CD4-positive, alpha-beta T cell treated with Interleukin-17A for 4 hours (primary cell): ENCODE data around the gene STK39.
"Not testable (repeated sequence)": the region's sequence is repeated elsewhere in the genome, so short reads cannot be mapped to it uniquely, and the experiment has no call there.

ENCODE experiments used
- DNase-seq: peaks from one replicate; pipeline ENCODE4 v3.0.0-alpha.2; 2020; ENCODE audit warnings: mixed read lengths

The STK39 gene

DNA sequence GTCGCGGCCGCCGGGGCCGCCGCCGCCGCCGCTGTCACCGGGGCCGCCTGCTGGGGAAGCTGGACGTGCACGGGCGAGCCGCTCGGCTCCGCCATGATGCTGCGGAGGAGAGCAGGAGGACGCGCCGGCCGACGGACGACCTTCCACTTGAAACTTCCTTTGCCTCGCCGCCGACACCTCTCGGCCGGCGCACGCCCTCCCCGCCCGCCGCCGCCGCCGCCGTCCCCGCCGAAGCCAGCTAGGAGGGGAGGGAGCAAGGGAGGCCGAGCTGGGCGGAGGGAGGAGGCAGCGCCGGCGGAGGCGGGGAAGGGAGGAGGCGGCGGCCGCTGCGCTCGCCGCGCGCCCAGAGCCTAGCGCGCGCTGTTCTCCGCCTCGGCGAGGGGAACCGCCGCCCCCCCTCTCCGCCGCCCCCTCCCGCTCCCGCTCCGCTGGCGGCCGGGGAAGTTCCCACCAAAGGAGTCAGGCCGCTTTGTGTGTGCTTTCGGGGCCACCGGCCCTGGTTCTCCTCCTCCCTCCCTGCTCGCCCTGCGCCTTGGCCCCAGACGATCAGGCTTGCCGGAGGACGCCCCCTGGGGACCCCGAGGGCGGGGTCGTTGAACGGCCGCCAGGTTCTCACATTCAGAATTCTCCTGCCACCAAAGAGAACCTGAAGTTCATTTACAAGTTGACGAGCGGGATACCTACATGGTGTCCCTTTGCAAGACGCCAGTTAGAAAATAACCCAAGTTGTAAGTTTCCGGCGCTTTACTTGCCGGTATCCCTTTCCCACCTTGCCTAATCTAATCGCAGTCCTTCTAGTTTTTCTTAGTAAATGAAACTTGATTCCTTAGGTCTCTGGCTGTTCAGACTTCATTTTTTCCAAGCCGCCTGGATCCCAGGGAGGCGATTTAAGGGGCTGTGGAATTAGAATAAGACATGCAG lies at the start of gene STK39:
Gene STK39, minus strand, starts transcription at position 255 of the 921 bp plus-strand sequence. Its CDS starts 160 bp downstream, at position 95.
- DNase-seq: peak; percentile 83

DNA sequence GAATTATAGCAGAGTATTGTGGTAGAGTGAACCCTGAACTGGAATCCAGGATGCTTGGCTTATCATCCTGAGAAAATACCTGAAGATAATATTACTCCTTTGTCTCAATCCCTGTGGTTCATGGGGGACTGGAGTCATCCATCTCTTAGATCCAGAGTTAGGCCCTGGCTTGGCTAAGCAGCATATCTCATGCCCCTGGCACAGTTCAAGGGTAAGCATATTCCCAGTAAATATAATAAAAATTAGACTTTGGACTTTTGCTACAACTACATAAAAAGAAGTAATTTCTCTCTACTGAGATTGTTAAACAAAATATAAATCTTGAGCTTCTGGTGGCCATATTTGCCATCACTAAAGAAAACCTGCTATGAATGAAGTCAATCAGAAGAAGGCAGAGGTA lies 47.7 kb upstream of the STK39 start:
- no peak for DNase-seq

DNA sequence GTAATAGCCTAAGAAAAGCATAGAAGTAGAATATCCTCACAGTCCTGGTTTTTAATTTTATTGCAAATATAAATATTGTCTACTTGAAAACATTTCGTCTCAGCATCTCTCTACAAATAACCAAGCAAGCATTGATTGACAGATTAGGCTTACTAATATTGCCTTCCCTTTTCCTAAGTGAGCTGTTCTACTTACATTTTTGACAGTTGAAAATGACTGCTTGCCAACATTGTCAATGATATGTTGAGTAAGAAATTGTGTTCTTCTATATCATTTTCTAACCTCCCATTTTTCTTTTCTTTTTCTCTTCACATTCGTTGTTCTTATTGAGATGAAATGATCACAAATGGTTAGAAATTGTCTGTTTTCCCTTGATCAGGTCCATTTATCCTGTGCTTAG lies 47.0 kb upstream of the STK39 start:
- no peak for DNase-seq

DNA sequence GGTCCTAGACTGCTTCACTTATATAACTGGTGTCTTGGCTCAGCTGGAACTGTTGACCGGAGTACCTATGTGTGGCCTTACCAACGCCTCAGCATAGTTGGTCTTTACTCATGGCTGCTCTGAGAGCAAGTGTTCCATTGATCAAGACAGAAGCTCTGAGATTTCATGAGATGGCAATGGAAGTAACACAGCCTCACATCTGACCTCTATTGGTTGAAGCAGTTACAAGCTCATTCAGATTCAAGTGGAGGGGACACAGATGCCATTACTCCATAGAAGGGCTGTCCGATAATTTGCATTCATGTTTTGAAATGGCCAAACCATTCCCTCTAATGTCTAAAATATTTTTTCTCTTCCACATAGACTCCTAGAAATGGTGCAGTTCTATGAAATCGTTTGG lies 46.4 kb upstream of the STK39 start:
- no peak for DNase-seq

DNA sequence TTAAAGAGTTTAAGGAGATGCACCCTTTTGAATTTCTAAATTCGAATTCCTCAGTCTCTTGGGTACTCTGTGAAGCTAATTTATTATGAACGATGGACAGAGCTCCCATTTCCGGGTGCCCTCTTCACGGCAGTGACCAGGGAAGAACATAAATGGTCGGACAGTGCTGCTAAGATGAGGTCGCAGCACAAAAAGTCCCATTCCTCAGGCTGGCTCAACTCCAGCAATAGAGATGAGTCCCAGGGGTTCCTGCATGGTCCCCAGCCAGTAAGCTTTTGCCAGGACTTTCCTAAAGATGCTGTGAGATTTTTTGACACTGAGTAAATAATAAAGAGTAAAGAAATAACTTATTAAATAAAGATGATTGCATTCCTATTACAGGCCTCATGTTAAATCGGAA lies 43.0 kb upstream of the STK39 start:
- DNase-seq: no peak

DNA sequence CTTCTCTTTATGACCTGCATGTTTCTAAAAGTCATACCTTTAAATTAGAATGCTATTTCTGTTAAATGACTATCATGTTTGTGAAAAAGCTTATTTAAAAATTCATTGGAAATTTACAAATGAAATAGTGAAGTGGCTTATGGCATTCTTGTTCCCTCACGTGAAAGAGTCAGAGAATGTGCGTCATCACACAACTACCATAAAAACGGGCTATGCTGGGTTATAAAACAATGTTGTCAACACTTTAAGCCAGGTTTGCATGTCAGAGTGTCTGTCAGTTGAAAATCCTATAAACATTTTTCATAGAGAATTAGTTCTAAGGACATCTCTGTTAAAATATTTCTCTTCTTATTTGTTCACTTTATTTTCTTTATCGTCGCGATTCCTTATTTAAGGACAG lies 42.5 kb upstream of the STK39 start:
- no peak for DNase-seq

DNA sequence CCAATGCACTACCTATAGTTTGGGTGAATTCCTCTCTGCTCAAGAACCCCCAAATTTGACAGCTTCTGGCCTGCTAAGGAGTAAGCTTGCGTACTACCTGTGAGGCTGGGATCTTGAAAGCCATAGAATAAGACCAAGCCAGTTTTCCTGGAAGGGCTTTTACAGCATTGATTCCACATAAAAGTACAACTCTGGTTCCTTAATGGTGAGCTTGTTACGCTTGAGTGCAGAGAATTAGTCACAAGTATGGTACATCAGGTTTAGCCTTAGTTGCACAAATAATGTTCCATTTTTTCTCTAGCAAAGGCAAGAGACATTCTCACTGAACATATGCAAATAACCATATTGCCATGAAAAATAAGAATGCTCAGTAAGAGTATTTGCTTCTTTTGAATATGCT lies 39.1 kb upstream of the STK39 start:
- DNase-seq: no peak

DNA sequence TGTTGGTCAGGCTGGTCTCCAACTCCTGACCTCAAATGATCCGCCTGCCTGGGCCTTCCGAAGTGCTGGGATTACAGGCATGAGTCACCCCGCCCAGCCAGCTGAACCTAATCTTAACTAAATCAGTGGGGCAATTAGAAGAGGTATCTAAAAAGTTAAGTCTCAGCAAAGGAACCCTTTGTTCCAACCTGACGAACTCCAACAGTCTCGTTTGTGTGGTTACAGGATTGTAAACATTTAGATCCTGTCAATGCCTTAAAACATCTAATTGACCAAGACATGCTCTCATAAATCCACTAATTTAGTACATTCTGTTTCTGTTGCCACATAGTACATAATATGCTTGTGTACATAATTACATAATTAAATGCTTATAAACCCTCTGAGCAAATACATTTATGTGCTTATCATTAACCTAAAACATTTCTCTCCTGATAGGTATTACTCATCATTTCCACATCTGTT lies 31.1 kb upstream of the STK39 start:
- no peak for DNase-seq

DNA sequence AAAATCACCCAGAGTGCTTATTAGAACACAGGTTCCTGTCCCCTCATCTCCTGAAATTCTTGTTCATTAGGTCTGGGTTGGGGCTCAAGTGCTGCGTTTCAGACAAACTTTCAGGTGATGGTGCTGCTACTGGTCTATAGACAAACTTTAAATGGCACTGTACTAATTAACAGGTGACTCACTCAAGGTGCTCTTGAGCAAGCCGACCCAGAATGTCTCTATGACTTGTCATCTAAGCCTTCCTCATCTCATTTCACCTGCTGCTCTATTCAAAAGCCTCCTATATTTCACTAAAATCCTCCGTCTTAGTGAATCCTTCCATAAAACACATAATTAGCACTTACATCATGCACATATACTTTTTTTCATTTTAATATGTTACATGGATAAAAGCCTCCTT lies 29.9 kb upstream of the STK39 start:
- DNase-seq: no peak

DNA sequence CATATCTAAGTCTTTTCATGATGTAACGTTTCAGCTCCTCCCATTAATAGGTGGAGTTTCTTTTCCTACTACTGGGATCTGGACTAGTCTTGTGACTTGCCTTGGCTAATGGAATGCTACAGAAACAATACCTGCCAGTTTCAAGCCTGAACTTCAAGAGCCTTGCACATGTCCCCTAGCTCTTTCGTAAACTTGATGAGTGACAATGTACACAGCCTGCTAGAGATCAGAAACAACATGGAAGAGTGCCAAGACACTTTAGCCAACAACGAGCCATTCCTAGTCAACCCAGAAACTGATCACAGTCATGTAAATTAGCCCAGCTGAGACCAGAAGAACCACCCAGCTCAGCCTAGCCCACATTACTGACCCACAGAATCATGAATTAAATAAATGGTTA lies 24.8 kb upstream of the STK39 start:
- no peak for DNase-seq

DNA sequence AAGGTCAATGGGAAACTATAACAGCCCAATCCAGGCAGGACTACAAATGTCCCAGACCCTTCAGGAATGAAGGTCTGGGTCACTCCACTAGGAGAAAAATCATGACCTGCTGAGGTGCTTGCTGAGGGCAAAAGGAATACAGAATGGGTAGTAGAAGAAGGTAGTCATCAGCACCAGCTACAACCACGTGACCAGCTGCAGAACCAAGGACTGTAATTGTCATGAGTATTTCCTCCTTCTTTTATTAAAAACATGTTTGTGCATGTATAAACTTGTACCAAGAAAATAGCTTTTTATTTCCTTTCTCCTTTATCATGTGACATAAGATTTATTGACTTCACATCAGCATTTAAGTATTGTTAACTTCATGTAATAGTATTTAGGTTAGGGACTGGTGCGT lies 15.5 kb upstream of the STK39 start:
- not testable (repeated sequence) for DNase-seq

DNA sequence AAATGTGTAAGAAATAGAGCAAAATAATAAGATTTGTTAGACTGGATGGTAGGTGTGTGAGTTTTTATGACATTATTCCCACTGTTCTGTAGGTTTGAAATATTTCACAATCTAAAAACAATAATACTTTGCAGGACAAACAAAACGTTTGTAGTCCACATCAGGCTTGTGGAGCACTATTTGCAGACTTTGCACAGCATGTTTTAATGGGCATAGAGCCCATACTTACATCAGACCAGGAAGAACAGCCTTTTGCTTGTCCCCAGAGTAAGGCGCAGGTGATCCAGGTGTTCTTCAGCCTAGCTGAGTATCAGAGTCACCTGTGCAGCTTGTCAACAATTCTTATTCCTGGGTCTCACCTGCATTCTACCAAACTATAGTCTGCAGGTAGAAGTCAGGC lies 9.1 kb upstream of the STK39 start:
- DNase-seq: no peak

DNA sequence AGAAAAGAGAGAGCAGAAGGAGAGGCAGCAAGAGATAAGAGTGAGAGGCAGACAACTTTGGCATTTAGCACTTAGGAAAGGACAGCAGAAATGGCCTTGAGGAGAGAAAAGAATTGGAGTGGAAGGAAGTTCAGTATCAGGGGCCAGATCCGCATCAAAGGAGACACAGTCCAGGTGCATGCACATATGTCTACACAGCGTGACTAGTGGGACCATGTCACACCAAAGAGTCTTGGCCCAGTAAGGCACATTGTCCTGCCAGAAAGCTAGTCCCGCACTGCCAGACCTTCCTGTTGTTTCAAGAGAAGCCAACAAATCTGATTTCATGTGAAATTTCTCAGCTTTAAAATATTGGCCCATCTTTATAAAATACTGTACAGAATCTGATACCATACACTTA lies 8.5 kb upstream of the STK39 start:
- no peak for DNase-seq

DNA sequence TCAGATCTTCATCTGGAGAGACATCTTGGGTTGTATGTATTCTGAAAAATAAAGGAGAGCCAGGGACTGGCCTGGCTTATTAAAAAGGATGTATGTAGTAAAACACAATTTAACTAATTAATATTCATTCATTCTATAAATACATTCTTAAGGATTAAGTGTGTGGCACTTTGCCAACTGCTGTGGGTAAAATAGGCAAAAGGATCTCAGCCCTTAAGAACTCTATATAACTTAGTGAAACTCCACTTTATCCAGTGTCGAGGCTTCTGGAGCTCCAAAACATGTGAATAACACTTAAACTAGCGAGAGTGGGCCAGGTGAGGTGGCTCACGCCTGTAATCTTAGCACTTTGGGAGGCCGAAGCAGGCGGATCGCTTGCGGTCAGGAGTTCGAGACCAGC lies 7.7 kb upstream of the STK39 start:
- no peak for DNase-seq

DNA sequence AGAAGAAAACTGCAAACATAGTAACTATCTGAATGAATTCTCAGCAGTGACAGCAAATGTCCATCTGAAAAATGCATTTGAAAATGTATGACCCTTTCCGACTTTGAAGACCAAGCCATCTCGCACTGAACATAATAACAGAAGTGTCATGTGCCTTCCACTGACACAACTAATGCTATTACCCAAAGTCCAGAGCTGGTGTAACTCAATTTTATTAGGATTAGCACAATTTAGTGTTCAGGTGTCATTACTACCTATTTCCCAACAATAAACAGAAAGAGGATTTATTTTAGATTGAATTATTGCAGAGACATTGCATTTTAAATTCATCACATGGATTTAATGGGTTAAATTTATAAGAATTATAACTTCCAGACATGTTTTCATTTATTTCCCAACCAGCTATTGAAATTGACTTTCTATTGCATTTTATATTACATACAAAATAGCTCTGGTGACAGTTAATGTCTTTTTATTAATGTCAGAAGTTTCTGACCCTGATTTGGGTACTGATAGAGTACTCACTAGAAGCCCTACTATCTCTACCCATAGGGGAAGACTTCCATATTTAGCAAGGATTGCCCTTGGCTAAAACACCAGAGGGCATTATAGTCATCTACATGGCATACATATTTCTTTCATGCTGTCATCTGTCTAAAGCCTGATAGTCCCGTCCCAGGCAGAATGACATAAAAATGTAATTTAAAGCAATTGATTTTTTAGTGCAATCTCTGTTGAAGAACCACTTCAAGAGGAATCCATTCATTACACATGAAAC lies 7.0 kb upstream of the STK39 start:
- no peak for DNase-seq

DNA sequence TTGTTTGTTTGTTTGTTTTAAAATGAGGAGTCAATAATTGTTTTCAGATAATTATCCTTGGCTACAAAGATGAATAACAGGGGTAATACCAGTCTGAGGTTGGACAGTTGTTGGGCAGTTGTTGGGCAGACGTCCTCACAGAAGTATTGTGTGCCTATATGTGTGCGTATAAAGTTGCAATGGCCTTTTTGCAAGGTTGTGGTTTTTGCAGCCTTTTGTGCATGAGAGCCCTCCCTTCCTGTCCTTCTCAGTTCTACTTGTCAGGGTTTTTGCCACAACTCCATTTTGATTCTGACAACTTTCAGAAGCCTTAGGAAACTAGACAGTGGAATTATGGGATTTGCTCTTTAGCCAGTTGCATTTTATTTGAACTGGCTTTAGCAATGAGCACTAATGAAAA lies 6.0 kb upstream of the STK39 start:
- no peak for DNase-seq

DNA sequence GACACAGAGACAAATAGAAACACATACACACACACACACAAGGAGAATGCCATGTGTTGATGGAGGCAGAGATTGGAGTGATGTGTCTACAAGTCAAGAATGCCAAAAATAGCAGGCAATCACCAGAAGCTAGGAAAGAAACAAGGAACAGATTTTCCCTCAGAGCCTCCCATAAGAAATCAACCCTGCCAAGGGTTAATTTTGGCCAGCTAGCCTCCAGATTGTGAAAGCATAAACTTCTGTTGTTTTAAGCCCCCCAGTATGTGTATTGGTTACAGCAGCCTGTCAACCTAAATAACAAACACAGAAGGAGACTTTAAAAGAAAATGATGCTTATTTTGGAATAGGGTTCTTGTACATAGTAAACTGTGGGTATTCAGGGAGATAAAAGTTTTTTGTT lies 5.6 kb upstream of the STK39 start:
- DNase-seq: no peak

DNA sequence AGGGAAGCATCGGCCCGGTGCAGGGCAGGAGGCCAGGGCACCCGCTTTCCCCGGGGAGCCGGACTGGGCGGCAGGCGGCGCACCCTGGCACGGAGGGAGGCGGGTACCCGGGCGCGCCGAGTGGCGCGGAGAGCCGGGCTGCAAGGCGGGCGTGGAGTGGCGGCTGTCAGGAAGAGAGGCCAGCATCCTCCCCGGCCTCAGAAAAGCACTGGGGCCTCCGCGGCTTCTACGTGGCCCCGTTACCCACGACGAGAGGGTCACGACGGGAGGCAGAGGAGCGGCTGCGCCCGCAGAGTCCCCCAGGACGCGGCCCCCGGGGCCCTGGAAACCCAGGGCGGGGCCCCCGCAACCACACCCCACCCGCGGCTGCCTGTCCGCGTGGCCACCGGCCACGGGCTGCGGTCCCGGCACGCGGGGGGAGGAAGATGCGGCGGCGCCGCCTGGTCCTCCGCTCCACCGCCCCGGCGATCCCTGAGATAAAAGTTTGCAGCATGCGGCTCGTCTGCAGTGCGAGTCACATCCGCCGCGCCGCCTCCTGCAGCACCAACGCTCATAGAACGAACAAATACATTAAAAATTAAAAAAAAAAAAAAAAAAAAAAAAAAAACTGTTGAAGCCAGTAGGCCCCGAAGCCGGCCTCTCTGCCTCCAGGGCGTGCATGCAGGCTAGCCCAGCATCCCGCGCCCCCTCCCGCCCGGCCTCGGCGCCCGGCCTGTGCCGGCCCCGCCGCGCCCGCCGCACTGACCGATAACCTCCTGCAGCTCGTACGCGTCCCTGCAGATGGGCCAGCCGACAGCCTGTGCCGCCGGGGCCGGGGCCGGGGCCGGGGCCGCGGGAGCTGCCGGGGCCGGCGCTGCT lies 683 bp downstream of the STK39 start:
- peak; percentile 82 for DNase-seq

DNA sequence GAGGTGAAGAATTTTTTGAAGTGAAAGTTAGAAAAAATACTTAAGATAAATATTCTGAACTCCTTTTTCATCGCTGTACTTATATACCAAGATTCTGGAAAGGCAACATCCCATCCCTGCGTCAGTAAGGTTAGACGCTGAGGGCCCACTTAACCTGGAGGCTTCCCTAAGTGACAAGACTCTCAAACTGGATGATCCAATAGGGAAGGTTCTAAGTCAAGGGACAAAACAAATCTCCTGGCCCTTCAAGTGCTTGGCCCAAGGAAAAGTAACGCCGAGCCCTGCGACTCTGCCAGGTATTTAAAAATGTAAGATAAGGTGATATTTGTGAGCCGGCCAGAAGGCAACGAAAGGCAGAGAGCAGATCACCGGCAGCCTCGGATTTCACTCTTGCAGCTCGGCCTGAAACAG lies 1.3 kb downstream of the STK39 start:
- DNase-seq: no peak

DNA sequence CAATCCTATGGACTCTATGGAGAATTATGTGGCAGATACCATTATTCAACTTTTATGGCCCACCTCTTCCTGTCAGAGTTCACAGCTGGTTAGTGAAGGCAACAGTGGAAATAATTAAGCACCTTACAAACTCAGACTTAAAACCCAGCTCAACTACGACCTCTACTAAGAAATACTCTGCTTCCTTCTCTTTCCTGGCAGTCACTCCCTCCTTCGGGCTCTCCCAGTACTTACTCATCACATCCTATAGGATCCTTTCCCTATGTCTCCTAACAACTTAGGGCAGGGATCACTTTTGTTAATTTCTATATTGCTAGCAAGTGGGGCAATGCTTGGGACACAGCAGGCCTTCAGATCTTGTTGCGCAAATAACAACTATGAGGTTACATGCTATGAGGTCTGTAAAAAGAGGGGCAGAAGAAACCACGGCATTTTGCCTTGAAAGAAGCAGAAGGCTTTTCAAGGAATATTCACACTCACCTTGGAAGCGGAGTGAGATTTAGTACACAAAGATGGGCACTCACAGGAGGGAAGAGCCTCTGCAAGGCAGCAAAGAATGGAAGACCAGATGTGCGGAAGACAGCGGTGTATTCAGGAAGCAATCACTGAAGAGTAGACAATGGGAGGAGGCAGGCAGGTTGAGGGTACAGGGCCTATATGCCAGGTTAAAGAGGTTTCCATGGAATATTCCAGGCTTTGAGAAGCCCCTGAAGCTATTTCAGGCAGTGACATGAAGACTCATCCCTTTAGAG lies 2.1 kb downstream of the STK39 start:
- DNase-seq: no peak

DNA sequence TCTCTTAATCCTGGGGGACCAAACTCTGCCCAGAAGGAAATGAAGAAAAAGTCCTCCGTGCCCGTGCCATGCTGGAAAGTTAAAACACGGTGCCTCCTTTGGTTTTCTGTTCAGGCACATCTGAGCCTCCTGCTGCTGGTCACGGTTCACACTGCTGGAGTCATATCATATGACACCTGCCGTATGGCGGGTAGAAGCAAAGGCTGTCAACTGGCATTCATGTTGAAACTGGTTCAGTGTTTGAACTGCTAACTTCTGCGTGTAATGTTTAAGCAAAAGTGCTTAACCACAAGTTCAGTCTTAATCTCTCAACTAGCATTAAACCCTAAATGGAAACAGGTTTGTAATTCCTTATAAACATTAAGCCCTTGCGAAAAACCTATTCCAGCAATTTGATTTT lies 3.1 kb downstream of the STK39 start:
- DNase-seq: peak; percentile 45

DNA sequence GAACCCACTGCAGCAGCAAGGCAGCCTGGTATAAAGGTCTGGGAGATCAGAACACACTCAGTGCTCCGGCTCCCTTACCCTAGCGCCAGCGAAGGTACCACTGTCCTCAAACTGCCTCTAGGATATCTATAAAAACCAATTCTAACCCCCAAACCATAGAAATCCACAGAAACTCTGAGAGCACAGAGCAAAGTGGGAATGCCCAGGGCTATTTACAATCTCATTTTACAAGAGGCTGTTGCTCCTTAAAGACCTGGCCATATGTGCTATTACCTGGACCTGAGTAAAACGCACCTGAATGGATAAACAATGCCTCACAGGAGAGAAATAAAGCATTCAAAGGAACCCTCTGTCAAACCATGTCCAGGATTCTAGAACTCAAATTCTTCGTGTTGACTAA lies 4.3 kb downstream of the STK39 start:
- no peak for DNase-seq
